ENCODE data around the gene ARHGAP8. TPM values are rescaled to one million over a fixed set of nuclear protein-coding genes. Genes with fewer than 3 reads are reported as not detected.
"Not testable (repeated sequence)": the region's sequence is repeated elsewhere in the genome, so short reads cannot be mapped to it uniquely, and the experiment has no call there.

Gene ARHGAP8
- total and polyA plus RNA-seq, 2 donors (not counting 3 experiments of a cell fraction or from before 2014, with no cell fraction given): not detected

DNA sequence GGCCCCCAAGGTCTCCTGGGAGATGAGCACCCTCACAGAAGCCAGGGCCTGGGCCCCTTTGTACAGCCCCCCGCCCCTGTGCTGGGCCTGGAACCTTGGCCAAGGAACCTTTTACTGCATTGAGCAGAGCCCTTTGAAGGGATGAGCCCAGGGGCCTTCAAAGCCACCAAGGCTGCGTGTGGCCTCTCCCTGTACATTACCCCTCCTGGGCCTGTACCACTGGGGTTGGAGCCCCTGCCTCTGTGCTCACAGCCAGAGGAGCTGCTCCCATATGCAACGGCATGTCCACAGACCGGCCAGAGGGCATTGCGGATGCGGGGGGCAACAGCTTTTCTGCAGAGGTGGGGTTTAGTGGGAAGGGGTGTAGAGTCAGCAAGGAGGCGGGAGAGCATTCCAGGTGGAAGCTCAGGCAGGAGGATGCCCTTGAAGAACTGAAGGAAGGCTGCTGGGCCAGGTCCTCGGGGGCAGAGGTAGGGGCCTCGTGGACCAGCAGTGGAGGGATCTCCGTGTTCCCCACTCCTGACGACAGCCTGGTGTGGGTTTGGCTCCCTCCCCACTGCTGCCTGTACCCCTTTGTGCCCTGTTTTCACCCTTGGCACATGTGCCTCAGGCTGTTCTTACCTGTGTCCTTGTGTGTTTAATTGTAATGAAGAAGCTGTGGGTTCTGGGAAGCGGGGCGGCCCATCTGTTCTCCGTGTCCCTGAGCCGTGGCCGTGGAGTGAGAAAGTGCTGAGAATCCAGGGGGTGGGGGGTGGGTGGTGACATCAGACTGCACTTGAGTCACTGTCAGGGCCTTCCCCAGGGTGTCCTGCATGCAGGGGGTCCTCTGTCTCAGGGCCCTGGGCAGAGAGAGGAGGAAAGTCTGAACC, 46.9 kb downstream of the ARHGAP8 start:
- ChIA-PET CTCF (no interaction called here), POLR2A (no interaction called here)
- FAIRE-seq (no peak), DNase-seq (ENCODE audit: low read depth, low spot score) (no peak)
- Histone ChIP-seq H2AFZ (ENCODE audit: low read depth, low read length) (no peak overlapping the region), H3K4me3 (replicated peaks in 1 of 3; ENCODE audit: insufficient read depth in 1 of 3, low read depth in 1 of 3, low read length in 3 of 3) (no peak overlapping the region), H3K36me3 (ENCODE audit: control insufficient read depth in 2 of 2, extremely low read depth in 1 of 2, insufficient read depth in 2 of 2, low read length in 2 of 2) (no peaks in the 10 kb centered on the region), H3K9me3 (replicated peaks; ENCODE audit: control insufficient read depth, insufficient read depth, low read length) (no peaks in the 10 kb centered on the region), H3K9ac (replicated peaks; ENCODE audit: extremely low read depth, insufficient read depth, low read length) (no peak overlapping the region), H4K20me1 (replicated peaks; ENCODE audit: control insufficient read depth, extremely low read depth, insufficient read depth, low read length) (no peaks in the 10 kb centered on the region), H3K79me2 (ENCODE audit: control insufficient read depth, insufficient read depth, low read length) (no peaks in the 10 kb centered on the region), H3K27me3 (ENCODE audit: control insufficient read depth in 2 of 2, insufficient read depth in 2 of 2, low read length in 2 of 2) (no peaks in the 10 kb centered on the region), H3K4me2 (ENCODE audit: insufficient read depth, low read length) (no peak overlapping the region), H3K27ac (ENCODE audit: insufficient read depth, low read depth, low read length) (no peak overlapping the region), H3K4me1 (ENCODE audit: control insufficient read depth, extremely low read depth, insufficient read depth, low read length) (no peaks in the 10 kb centered on the region), H3K9me1 (replicated peaks; ENCODE audit: control insufficient read depth, extremely low read depth, insufficient read depth, low read length) (no peaks in the 10 kb centered on the region)
- dilution Hi-C loops (cut with MboI; ENCODE audit: extremely low pct_ligation_motif_present, low sequenced_read_pairs) (no loop called here), intact Hi-C loops (cut with micrococcal nuclease) (no loop called here)
- no peak for TF ChIP-seq POLR2A (IDR thresholded peaks at IDR 0.05; ENCODE audit: low read depth, low read length)
- no peak for TF ChIP-seq EZH2 (IDR thresholded peaks at IDR 0.05; ENCODE audit: borderline replicate concordance, low read depth, low read length, severe bottlenecking)
- TF ChIP-seq, protein P1, sequence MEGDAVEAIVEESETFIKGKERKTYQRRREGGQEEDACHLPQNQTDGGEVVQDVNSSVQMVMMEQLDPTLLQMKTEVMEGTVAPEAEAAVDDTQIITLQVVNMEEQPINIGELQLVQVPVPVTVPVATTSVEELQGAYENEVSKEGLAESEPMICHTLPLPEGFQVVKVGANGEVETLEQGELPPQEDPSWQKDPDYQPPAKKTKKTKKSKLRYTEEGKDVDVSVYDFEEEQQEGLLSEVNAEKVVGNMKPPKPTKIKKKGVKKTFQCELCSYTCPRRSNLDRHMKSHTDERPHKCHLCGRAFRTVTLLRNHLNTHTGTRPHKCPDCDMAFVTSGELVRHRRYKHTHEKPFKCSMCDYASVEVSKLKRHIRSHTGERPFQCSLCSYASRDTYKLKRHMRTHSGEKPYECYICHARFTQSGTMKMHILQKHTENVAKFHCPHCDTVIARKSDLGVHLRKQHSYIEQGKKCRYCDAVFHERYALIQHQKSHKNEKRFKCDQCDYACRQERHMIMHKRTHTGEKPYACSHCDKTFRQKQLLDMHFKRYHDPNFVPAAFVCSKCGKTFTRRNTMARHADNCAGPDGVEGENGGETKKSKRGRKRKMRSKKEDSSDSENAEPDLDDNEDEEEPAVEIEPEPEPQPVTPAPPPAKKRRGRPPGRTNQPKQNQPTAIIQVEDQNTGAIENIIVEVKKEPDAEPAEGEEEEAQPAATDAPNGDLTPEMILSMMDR (IDR thresholded peaks at IDR 0.05; ENCODE audit: extremely low read depth in 1 of 2, insufficient read depth in 1 of 2, low read depth in 1 of 2, low read length in 2 of 2): no peak
- TF ChIP-seq, protein P2, sequence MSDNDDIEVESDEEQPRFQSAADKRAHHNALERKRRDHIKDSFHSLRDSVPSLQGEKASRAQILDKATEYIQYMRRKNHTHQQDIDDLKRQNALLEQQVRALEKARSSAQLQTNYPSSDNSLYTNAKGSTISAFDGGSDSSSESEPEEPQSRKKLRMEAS (IDR thresholded peaks at IDR 0.05; ENCODE audit: insufficient read depth, insufficient read length): no peak
- TF ChIP-seq GATA2 (IDR thresholded peaks at IDR 0.05; ENCODE audit: insufficient read depth, insufficient read length, low read depth, low read length): no peak
- TF ChIP-seq MYC (IDR thresholded peaks at IDR 0.05; ENCODE audit: low read depth, low read length): no peak
- no TSS peak for BruUV-seq (replicated peaks)

DNA sequence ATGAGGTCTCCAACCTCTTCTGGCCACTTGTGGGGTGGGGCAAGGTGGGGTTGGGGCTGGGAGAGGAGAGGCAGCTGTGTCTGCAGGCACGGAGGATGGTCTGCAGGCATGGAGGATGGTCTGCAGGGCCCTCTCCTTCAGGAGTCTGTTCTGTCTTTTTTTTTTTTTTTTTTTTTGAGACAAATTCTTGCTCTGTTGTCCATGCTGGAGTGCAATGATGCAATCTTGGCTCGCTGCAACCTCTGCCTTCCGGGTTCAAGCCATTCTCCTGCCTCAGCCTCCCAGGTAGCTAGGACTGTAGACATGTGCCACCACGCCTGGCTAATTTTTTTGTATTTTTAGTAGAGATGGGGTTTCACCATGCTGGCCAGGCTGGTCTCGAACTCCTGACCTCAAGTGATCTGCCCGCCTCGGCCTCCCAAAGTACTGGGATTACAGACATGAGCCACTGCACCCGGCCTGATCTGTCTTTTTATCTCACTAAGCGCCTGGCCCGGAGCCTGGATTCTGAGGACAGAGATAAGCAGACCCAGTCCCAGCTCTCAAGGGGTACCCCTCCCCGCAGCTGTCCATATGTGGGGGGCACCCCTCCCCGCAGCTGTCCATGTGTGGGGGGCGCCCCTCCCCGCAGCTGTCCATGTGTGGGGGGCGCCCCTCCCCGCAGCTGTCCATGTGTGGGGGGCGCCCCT, 47.7 kb downstream of the ARHGAP8 start:
- BruUV-seq (replicated peaks); H3K27ac ChIP-seq (ENCODE audit: insufficient read depth, low read depth, low read length); DNase-seq (ENCODE audit: low read depth, low spot score); H3K36me3 ChIP-seq (ENCODE audit: control insufficient read depth in 2 of 2, extremely low read depth in 1 of 2, insufficient read depth in 2 of 2, low read length in 2 of 2); H3K4me2 ChIP-seq (ENCODE audit: insufficient read depth, low read length); H3K9me3 ChIP-seq (replicated peaks; ENCODE audit: control insufficient read depth, insufficient read depth, low read length); H4K20me1 ChIP-seq (replicated peaks; ENCODE audit: control insufficient read depth, extremely low read depth, insufficient read depth, low read length); H3K27me3 ChIP-seq (ENCODE audit: control insufficient read depth in 2 of 2, insufficient read depth in 2 of 2, low read length in 2 of 2); H3K4me3 ChIP-seq (replicated peaks in 1 of 3; ENCODE audit: insufficient read depth in 1 of 3, low read depth in 1 of 3, low read length in 3 of 3); dilution Hi-C loops (cut with MboI; ENCODE audit: extremely low pct_ligation_motif_present, low sequenced_read_pairs); H3K9me1 ChIP-seq (replicated peaks; ENCODE audit: control insufficient read depth, extremely low read depth, insufficient read depth, low read length); POLR2A ChIA-PET; H3K9ac ChIP-seq (replicated peaks; ENCODE audit: extremely low read depth, insufficient read depth, low read length); H2AFZ ChIP-seq (ENCODE audit: low read depth, low read length); CTCF ChIA-PET; H3K4me1 ChIP-seq (ENCODE audit: control insufficient read depth, extremely low read depth, insufficient read depth, low read length); FAIRE-seq; H3K79me2 ChIP-seq (ENCODE audit: control insufficient read depth, insufficient read depth, low read length); intact Hi-C loops (cut with micrococcal nuclease): not testable (repeated sequence)
